K562 (cell line): ENCODE results near the gene FASTK. TPM values are rescaled to one million over a fixed set of nuclear protein-coding genes. Genes with fewer than 3 reads are reported as not detected.
A peak's percentile ranks its signal among the peaks of the same experiment; 100 is the strongest.

Experiments
- BMI1 ChIP-seq: fragments of 150-350 bp; IDR thresholded peaks from 2 replicates; pipeline ENCODE4 v1.6.1; 2014; ENCODE audit warnings: low read length
- CBX5 ChIP-seq: IDR thresholded peaks from 2 replicates; pipeline ENCODE4 v1.6.1; 2014; ENCODE audit warnings: low read depth, borderline replicate concordance
- CCAR2 ChIP-seq: fragments of 200-400 bp; formaldehyde crosslinking; IDR thresholded peaks from 2 replicates; pipeline ENCODE4 v1.6.1; 2017; ENCODE audit warnings: mild to moderate bottlenecking, low read depth, low read length
- JUND ChIP-seq, 2 experiments: IDR thresholded peaks; 2 replicates in 1 of 2; 3 replicates in 1 of 2; pipeline ENCODE4 v1.6.1; 2011; ENCODE audit warnings: borderline replicate concordance in 2 of 2, low read depth in 2 of 2, low read length in 2 of 2, improper control_type of control experiment in 1 of 2, missing biosample characterization in 1 of 2, missing genetic modification characterization in 1 of 2, missing genetic modification reagents in 1 of 2
- PHF21A ChIP-seq: fragments of 450-650 bp; IDR thresholded peaks from 2 replicates; pipeline ENCODE4 v1.6.1; 2017; ENCODE audit warnings: low read depth, borderline replicate concordance
- RB1 ChIP-seq: fragments of 450-650 bp; IDR thresholded peaks from 2 replicates; pipeline ENCODE4 v1.6.1; 2017; ENCODE audit warnings: low read depth, mild to moderate bottlenecking
- SMAD4 ChIP-seq: fragments of 250-450 bp; sonication (Bioruptor Pico); conservative IDR thresholded peaks from 2 replicates; pipeline ENCODE4 v1.8.0; 2021; ENCODE audit warnings: inconsistent platforms, mild to moderate bottlenecking, moderate library complexity
- SNRNP70 ChIP-seq: fragments of 200-400 bp; formaldehyde crosslinking; optimal IDR thresholded peaks from 2 replicates; pipeline ENCODE3; 2017; ENCODE audit warnings: low read depth, low read length
- ZFPM2 ChIP-seq: fragments of 250-450 bp; sonication (Bioruptor Pico); IDR thresholded peaks from 2 replicates; pipeline ENCODE4 v1.5.1; 2022; ENCODE audit warnings: mild to moderate bottlenecking
- ZNF197 ChIP-seq: fragments of 200-800 bp; sonication (Bioruptor generic); IDR thresholded peaks from 2 replicates; pipeline ENCODE4 v1.6.1; 2016; ENCODE audit warnings: low read depth, missing genetic modification characterization, missing compliant biosample characterization
- ZNF696 ChIP-seq: fragments of 250-450 bp; sonication (Bioruptor Pico); conservative IDR thresholded peaks from 2 replicates; pipeline ENCODE4 v1.4.0; 2020; ENCODE audit warnings: mild to moderate bottlenecking, moderate library complexity
- polyA plus RNA-seq, 8 experiments: library from polyadenylated mRNA; depleted of rRNA in 4 of 8; stranded (reverse) in 5 of 8; unstranded in 3 of 8; fragments of >200 nt; fragmentation: Nextera tagmentation in 2 of 8; fragmentation: Illumina TruSeq in 1 of 8; extraction: Ambion mirVana in 2 of 8; extraction: Trizol in 1 of 8; gene quantifications; 2 replicates each; pipeline versions ENCODE4 v1.2.1 to v1.2.3, GENCODE V29; 2011 to 2014; ENCODE audit warnings: inconsistent platforms in 1 of 8, missing spikeins in 1 of 8
- total RNA-seq, 7 experiments: library from RNA; depleted of rRNA in 6 of 7; stranded (reverse); fragments of >200 nt in 6 of 7; fragmentation: Illumina TruSeq in 2 of 7; extraction: Trizol in 2 of 7; gene quantifications; 2 replicates each; pipeline versions ENCODE4 v1.2.1 to v1.2.3, GENCODE V29; 2011 to 2021; ENCODE audit warnings: low replicate concordance in 1 of 7
- TF ChIP-seq, protein P1 (sequence below): fragments of 250-450 bp; sonication (Bioruptor Pico); IDR thresholded peaks from 2 replicates; pipeline ENCODE4 v1.4.0; 2020; ENCODE audit warnings: mild to moderate bottlenecking, moderate library complexity
- TF ChIP-seq, protein P2 (sequence below): fragments of 450-650 bp; IDR thresholded peaks from 2 replicates; pipeline ENCODE4 v1.6.1; 2018; ENCODE audit warnings: mild to moderate bottlenecking, low read depth; ENCODE audit not compliant: partially characterized antibody
- TF ChIP-seq, protein P3 (sequence below), 2 experiments: fragments of 450-650 bp in 1 of 2; sonication (generic) in 1 of 2; formaldehyde crosslinking in 1 of 2; IDR thresholded peaks in 1 of 2; conservative IDR thresholded peaks in 1 of 2; 2 replicates each; pipeline versions ENCODE4 v1.6.1 to v1.8.1; 2016 to 2023; ENCODE audit warnings: mild to moderate bottlenecking in 2 of 2, moderate library complexity in 2 of 2, inconsistent platforms in 1 of 2, missing genetic modification reagents in 1 of 2
- TF ChIP-seq, protein P4 (sequence below): fragments of 250-450 bp; sonication (Bioruptor Pico); IDR thresholded peaks from 2 replicates; pipeline ENCODE4 v1.8.0; 2021; ENCODE audit warnings: moderate library complexity, mild to moderate bottlenecking, inconsistent platforms
- TF ChIP-seq, protein P5 (sequence below), 2 experiments: IDR thresholded peaks in 1 of 2; conservative IDR thresholded peaks in 1 of 2; 2 replicates each; pipeline ENCODE4 v1.6.1; 2016; ENCODE audit warnings: low read depth in 2 of 2, mild to moderate bottlenecking in 1 of 2, missing compliant biosample characterization in 1 of 2, missing genetic modification characterization in 1 of 2, moderate library complexity in 1 of 2

Gene FASTK
- total and polyA plus RNA-seq, 9 of the 15 experiments (the other 6 are each of a cell fraction or from before 2014, with no cell fraction given): 0.51 to 150 (median 48.2) TPM

DNA sequence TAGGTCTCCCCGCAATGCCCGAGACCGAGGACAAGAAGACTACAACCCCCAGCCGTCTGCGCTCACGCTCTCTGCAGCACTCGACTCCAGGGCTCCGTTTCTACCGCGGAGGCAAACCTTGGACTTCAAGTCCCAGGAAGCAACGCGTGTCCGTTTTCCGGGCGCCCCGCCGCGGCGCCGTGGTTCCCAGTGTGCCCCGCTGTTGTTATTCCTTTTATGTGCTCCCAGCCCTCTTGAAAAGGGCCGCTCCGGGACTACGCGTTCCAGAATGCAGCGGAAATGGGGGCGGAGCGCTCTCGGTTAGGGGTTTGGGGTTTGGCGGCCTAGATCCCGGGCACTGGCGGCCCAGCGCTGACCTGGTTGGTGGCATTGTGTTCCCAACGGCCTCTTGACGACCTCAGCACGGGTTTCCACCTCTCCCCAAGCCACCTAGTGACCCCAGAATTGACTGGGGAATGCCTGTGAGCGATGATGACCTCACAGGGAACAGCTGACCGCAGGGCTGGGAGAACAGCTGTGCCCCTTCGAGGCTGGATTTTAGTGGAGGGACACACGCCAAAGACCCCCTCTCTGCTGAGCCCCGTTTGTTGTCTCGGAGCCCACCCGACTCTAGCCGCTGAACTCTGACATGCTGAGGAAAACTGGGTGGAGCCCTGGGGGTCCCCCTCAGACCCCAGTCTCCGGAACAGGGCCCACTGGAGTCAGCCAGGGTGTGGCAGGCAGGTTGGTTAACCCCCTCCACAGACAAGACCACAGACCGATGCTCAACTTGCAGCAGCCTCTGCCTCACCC lies 22.4 kb downstream of the FASTK start (continued):
- TF ChIP-seq SMAD4 (CRISPR knock-in tag) (0 out of 2 replicates have a peak, but pooled peaks have one; percentile 69), ZFPM2 (CRISPR knock-in tag) (no peak), ZNF696 (CRISPR knock-in tag) (no peak), ZNF197 (CRISPR knock-in tag) (peak; percentile 98), JUND (IDR thresholded peaks at IDR 0.05; ENCODE audit: borderline replicate concordance, low read depth, low read length) (peak; percentile 73), JUND (tag; IDR thresholded peaks at IDR 0.05; ENCODE audit: borderline replicate concordance, low read depth, low read length) (peak; percentile 87; the same call in 2 of the 3 replicates), CBX5 (no peak), BMI1 (no peak), SNRNP70 (no peak), CCAR2 (no peak), PHF21A (no peak), RB1 (peak; percentile 44)
- TF ChIP-seq, protein P1, sequence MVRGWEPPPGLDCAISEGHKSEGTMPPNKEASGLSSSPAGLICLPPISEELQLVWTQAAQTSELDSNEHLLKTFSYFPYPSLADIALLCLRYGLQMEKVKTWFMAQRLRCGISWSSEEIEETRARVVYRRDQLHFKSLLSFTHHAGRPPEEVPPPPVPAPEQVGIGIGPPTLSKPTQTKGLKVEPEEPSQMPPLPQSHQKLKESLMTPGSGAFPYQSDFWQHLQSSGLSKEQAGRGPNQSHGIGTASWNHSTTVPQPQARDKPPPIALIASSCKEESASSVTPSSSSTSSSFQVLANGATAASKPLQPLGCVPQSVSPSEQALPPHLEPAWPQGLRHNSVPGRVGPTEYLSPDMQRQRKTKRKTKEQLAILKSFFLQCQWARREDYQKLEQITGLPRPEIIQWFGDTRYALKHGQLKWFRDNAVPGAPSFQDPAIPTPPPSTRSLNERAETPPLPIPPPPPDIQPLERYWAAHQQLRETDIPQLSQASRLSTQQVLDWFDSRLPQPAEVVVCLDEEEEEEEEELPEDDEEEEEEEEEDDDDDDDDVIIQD (CRISPR knock-in tag): no peak
- TF ChIP-seq, protein P2, sequence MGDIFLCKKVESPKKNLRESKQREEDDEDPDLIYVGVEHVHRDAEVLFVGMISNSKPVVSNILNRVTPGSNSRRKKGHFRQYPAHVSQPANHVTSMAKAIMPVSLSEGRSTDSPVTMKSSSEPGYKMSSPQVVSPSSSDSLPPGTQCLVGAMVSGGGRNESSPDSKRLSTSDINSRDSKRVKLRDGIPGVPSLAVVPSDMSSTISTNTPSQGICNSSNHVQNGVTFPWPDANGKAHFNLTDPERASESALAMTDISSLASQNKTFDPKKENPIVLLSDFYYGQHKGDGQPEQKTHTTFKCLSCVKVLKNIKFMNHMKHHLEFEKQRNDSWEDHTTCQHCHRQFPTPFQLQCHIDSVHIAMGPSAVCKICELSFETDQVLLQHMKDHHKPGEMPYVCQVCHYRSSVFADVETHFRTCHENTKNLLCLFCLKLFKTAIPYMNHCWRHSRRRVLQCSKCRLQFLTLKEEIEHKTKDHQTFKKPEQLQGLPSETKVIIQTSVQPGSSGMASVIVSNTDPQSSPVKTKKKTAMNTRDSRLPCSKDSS: no peak
- TF ChIP-seq, protein P3, sequence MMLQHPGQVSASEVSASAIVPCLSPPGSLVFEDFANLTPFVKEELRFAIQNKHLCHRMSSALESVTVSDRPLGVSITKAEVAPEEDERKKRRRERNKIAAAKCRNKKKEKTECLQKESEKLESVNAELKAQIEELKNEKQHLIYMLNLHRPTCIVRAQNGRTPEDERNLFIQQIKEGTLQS (IDR thresholded peaks at IDR 0.05): peak; percentile 96
- TF ChIP-seq, protein P3 (CRISPR knock-in tag; conservative IDR thresholded peaks at IDR 0.05): peak; percentile 88
- TF ChIP-seq, protein P4, sequence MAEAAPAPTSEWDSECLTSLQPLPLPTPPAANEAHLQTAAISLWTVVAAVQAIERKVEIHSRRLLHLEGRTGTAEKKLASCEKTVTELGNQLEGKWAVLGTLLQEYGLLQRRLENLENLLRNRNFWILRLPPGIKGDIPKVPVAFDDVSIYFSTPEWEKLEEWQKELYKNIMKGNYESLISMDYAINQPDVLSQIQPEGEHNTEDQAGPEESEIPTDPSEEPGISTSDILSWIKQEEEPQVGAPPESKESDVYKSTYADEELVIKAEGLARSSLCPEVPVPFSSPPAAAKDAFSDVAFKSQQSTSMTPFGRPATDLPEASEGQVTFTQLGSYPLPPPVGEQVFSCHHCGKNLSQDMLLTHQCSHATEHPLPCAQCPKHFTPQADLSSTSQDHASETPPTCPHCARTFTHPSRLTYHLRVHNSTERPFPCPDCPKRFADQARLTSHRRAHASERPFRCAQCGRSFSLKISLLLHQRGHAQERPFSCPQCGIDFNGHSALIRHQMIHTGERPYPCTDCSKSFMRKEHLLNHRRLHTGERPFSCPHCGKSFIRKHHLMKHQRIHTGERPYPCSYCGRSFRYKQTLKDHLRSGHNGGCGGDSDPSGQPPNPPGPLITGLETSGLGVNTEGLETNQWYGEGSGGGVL (CRISPR knock-in tag): no peak
- TF ChIP-seq, protein P5, sequence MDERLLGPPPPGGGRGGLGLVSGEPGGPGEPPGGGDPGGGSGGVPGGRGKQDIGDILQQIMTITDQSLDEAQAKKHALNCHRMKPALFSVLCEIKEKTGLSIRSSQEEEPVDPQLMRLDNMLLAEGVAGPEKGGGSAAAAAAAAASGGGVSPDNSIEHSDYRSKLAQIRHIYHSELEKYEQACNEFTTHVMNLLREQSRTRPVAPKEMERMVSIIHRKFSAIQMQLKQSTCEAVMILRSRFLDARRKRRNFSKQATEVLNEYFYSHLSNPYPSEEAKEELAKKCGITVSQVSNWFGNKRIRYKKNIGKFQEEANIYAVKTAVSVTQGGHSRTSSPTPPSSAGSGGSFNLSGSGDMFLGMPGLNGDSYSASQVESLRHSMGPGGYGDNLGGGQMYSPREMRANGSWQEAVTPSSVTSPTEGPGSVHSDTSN (CRISPR knock-in tag; IDR thresholded peaks at IDR 0.05; ENCODE audit: low read depth): no peak
- TF ChIP-seq, protein P5 (tag; conservative IDR thresholded peaks at IDR 0.05; ENCODE audit: low read depth): no peak
